ENCODE measurements around the gene FYCO1.

The FYCO1 gene

DNA sequence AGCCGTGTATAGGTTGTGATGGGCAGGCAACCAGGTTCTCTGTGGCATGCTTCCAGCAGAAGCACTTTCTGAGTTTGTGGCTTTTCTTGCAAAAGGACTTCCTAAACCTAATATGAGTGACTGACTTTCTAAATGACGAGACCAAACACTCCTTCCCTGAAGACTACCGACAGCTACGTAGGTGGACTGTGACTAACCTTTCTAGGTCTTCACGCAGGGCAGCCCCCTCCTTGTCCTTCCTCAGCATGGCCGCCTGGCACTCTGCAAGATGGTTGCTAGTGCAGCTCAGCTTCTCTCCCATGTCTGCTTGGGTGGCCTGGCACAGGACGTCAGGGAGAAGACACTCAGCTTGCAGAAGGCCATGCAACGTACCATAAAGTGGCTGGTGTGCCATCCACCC lies 31.5 kb downstream of the FYCO1 start:
- no peak for DNase-seq (ENCODE audit: low read depth)

GRCh38 chr3:45962033-45962432 lies 33.6 kb downstream of the FYCO1 start:
- DNase-seq (ENCODE audit: low read depth), result no peak

GRCh38 chr3:45960289-45960688 lies 35.3 kb downstream of the FYCO1 start:
- no peak for DNase-seq (ENCODE audit: low read depth)

- DNase-seq (ENCODE audit: low read depth), result no peak
Observed at GRCh38 chr3:45959201-45959600, 36.4 kb downstream of the FYCO1 start.

- no peak for DNase-seq (ENCODE audit: low read depth)
Observed at GRCh38 chr3:45958321-45958791, 37.3 kb downstream of the FYCO1 start.

- no peak for DNase-seq (ENCODE audit: low read depth)
Observed at GRCh38 chr3:45957586-45957985, 38.0 kb downstream of the FYCO1 start.

DNA sequence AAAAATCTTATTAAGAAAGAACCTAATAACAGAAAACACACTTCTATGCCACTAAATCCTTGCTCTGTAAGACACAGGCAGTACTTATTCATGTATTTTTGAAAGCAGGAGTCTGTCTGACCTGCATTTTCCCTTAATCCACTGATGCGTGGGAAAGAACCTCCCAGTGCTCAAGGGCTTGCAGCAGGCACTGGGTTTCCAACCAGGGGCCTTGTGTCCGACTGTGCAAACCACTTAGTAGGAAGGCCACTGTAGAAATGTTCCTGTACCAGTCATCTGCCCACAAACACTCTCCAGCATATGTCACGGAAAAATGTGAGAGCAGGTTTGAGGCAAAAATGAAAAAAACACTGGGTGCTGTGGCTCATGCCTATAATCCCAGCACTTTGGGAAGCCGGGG lies 39.9 kb downstream of the FYCO1 start:
- no peak for DNase-seq (ENCODE audit: low read depth)

DNA sequence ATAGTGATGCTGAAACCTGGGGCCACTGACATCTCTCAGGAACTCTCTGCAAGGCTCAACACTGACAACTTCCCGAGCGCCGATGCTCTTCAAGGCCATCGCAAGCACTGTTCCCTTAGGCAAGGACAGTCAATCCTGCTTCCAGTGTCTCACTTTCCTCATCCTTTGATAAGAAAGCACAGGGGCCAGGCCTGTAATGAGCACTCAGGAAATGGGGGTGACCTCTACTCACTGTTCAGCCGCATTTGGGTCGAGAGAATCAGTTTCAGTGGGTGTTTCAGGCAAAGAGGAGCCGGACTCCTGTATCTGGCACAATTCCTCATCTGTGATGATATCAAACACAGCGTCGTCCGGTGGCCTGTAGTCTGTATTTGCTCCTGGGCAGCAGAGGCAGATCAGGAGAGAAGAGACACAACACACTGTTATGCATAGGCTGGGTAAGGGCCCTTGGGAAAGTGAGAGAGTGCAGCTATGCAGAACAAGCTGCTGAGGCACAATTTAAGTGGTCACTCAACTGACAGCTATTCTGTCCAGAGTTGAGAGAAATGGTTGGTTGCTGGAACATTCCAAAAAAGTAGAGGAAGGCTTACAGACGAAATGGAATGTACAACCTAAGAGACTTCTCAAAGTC lies 40.5 kb downstream of the FYCO1 start:
- no peak for DNase-seq (ENCODE audit: low read depth)

GRCh38 chr3:45954306-45954705 lies 41.3 kb downstream of the FYCO1 start:
- no peak for DNase-seq (ENCODE audit: low read depth)

DNA sequence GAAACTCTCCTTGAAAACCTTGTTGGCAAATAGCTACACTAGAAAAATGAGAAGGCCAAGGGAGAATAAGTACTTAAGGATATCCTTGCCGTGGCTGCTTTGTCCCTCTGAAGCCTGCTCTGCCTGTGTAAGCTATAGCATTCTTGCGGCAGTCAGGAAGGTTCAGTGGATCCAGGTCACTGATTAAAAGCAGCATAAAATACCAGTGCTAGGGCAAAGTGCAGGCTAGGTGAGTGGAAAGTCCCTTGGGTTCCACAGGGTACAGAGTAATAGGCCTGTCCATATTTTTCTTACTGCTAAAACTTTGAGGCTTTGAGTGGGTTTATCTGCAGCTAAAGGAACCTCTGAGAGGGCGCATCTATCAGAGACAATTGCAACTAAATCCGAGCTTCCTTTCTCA lies 42.1 kb downstream of the FYCO1 start:
- no peak for DNase-seq (ENCODE audit: low read depth)

GRCh38 chr3:45952456-45952855 lies 43.2 kb downstream of the FYCO1 start:
- DNase-seq (ENCODE audit: low read depth), result no peak

- no peak for DNase-seq (ENCODE audit: low read depth)
Observed at GRCh38 chr3:45951946-45952345, 43.7 kb downstream of the FYCO1 start.

- DNase-seq (ENCODE audit: low read depth), result no peak
Observed at GRCh38 chr3:45950686-45951600, 44.7 kb downstream of the FYCO1 start.

- DNase-seq (ENCODE audit: low read depth), result no peak
Observed at GRCh38 chr3:45950131-45950530, 45.5 kb downstream of the FYCO1 start.

DNA sequence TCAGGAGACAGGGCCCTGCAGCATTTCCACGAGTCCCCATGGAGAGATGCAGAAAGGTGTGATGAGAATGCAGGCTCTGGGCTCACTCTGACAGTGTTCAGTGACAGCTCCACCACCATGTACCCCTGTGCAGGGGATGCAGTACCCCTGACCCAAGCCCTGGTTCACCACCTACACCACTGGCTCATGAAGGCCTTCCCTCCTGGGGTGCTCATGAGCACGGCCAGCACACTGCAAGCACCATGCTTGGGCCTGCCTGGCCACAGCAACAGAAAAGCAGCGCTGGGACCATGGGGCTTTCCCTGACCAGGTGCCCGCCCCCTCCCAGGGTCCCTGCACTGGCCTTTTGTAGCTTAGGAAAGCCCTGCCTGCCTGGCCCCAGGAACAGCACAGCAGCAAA lies 46.2 kb downstream of the FYCO1 start:
- no peak for DNase-seq (ENCODE audit: low read depth)

DNA sequence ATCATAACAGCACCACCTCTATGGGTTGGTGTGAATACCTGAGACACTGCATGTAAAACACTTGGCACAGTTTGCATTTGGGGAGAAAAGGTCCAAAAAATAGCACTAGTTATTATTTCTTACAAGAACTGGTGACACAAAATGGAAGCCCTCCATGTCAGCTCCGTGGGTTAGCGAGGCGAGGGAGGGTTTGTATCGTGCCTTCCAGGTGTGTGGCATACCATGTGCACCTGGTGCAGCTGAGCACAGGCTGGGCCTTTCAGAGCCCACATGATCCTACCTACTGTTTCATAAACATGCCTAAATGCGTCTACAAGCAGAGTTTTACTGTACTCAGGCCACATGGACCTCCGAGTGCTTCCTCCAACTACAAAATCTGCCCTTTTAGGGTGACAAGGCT lies 46.7 kb downstream of the FYCO1 start:
- no peak for DNase-seq (ENCODE audit: low read depth)

- DNase-seq (ENCODE audit: low read depth), result no peak
Observed at GRCh38 chr3:45948311-45948781, 47.3 kb downstream of the FYCO1 start.

DNA sequence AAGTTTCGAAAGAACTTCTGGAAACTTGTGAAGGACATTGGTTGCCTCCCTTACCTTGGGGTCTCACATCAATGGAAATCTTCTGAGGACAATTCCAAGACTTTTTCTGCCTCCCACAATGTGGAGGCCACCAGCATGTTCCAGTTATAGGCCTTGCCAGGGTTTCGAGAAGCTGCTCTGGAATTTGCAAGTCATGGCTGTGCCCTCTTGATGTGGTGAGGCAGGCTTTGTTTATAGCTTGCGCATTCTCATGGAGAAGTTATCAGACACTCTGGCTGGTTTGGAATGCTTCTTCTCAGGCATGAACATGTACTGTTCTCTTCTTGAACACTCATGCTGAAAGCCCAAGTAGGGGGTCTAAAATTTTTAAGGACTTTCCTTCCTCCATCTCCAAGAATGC lies 48.3 kb downstream of the FYCO1 start:
- no peak for DNase-seq (ENCODE audit: low read depth)

DNA sequence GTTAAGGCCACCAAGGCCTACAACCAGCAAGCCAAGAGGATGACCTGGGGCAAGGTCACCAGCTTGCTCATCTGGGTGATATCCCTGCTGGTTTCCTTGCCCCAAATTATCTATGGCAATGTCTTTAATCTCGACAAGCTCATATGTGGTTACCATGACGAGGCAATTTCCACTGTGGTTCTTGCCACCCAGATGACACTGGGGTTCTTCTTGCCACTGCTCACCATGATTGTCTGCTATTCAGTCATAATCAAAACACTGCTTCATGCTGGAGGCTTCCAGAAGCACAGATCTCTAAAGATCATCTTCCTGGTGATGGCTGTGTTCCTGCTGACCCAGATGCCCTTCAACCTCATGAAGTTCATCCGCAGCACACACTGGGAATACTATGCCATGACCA lies 48.7 kb downstream of the FYCO1 start:
- DNase-seq (ENCODE audit: low read depth), result no peak

- DNase-seq (ENCODE audit: low read depth), result no peak
Observed at GRCh38 chr3:45946307-45946706, 49.3 kb downstream of the FYCO1 start.

GRCh38 chr3:45944830-45945620 lies 50.6 kb downstream of the FYCO1 start:
- no peak for DNase-seq (ENCODE audit: low read depth)

- DNase-seq (ENCODE audit: low read depth), result no peak
Observed at GRCh38 chr3:45943207-45943846, 52.3 kb downstream of the FYCO1 start, which contains the start of gene CXCR6. CXCR6 (plus strand) TSS chr3:45943464; CDS start chr3:45946482, 3,018 bp downstream.

All from stimulated activated CD8-positive, alpha-beta memory T cell treated with anti-CD3 and anti-CD28 coated beads, Interleukin-15, amount 100 ng/mL, for 24 hours (primary cell).